GM21526 (cell line): ENCODE measurements around the gene PRM1.
"Not testable (repeated sequence)": the region's sequence is repeated elsewhere in the genome, so short reads cannot be mapped to it uniquely, and the experiment has no call there.

ENCODE experiments used
- ATAC-seq: cut with Tn5 transposase; IDR thresholded peaks from one replicate; pipeline ENCODE4 v1.9.1; 2021; ENCODE audit warnings: moderate library complexity; ENCODE audit not compliant: unreplicated experiment, low FRiP score

PRM1 gene

DNA sequence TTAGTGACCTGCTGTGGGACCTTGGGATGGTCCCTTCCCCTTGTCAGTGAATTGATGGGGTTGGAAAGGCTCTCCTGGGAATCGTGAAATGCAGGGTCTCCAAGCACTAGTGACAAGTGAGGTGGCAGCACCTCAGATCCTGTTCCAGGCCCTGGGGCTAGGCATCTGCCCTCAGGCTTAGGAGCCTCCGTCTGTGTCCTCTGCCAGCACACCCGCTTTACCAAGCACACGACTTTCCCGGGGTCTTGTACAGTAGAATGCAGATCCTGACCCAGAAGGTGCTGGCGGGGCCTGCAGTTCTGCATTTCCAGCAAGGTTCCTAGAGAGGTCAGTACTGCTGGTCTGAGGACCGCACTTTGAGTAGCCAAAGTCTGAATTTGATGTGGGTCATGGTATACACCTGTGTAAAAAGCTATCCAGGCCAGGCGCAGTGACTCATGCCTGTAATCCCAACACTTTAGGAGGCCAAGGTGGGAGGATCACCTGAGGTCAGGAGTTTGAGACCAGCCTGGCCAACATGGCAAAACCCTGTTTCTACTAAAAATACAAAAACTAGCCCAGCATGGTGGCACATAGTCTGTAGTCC is 33.3 kb upstream of the PRM1 start:
- no peak for ATAC-seq

DNA sequence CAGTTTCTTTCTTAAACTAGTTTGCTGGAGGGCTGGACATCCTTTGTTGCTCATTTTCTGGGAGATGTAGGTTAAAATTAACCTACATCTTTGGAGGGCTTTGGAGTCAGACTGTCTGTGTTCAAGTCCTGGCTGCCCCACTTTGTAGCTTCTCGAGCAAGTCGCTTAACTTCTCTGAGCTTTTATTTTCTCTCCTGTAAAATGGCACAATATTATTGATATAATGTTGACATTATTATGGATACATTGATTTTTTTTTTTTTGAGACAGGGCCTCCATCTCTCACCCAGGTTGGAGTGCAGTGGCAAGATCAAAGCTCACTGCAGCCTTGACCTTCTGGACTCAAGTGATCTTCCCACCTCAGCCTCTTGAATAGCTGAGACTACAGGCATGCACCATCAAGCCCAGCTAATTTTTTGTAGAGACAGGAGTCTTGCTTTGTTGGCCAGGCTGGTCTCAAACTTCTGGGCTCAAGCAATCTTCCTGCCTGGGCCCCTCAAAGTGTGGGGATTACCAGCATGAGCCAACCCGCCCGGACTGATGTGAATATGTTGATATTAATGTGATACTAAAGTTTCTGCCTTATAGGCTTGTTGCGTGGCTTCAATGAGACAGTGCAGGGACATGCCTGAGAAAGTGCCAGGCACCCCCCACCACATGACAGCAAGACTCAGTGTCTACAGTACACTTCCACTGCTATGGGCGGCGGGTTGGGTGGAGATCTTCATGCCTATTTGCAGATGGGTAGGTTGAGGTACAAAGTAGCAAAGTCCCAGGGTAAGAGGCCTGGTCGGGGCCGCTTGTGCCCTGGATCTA is 32.6 kb upstream of the PRM1 start:
- no peak for ATAC-seq

DNA sequence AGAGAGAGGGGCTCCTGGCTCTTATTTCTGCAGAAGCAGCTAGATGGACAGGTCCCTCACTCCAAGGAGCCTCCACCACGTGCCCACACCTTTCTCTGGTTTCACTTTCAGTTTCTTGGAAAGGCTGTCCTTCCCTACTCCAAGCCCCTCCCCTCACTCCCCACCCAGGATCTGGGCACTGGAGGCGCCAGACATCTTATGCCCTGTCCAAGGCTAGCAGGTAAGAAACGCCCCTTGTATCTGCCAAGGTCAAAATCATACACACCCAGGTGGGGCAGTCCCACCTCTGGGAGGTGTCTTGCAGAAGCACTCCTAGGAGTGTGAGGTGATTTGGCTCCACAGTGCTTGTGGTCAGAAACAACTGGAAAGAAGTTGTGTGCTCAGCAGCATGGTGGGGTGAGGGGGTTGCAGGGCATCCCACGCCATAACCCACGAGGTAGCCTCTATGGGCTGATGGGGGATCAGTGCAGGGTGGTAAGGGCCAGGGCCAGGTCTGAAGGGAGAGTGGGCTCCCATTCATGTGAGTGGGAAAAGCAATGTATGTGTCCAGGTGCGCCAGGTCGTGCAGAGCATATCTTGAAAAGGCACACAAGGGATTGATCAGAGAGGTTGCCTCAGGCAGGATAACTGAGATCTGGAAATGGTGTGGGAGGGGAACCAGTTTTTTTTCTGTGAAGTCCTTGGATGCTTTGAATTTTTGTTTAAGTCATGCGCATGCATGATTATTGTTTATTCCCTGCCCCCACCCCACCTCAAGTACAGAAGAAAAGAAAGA is 31.8 kb upstream of the PRM1 start:
- no peak for ATAC-seq

DNA sequence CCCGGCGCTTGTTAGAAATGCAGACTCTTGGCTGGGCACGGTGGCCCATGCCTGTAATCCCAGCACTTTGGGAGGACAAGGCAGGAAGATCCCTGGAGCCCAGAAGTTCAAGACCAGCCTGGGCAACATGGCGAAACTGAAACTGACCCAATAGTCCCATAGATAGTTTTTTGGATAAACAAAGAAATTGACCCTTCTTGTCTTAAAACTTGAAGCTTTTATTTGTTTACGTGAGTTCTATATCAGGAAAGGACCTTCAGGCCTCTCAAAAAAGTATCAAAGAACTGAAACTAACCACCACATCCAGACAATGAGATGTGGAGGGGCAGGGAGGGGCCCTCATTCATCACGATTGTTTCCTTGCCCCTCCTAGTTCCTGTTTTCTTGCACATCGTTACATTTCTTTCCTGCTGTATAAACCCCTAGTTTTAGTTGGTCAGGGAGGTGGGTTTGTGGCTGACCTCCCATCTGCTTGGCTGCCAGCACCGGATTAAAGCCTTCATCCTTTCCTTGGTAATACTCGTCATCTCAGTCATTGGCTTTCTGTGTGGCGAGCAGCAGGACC is 29.9 kb upstream of the PRM1 start:
- no peak for ATAC-seq

DNA sequence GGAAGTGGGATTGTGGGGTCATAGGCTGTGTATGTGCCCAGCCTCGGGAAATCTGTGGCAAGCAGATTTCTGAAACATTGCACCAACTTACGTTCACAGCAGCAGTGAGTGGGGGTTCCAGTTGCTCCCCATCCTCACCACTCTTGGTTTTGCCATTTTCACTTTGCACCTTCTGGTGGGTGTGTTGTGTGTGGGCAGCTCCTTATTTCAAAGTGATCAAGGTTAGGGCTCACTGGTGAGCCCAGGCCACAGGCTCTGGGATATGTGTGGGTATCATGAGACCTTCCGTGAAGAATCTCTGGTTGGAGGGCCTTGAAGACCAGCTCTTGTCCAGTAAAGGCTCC is 29.5 kb upstream of the PRM1 start:
- no peak for ATAC-seq

DNA sequence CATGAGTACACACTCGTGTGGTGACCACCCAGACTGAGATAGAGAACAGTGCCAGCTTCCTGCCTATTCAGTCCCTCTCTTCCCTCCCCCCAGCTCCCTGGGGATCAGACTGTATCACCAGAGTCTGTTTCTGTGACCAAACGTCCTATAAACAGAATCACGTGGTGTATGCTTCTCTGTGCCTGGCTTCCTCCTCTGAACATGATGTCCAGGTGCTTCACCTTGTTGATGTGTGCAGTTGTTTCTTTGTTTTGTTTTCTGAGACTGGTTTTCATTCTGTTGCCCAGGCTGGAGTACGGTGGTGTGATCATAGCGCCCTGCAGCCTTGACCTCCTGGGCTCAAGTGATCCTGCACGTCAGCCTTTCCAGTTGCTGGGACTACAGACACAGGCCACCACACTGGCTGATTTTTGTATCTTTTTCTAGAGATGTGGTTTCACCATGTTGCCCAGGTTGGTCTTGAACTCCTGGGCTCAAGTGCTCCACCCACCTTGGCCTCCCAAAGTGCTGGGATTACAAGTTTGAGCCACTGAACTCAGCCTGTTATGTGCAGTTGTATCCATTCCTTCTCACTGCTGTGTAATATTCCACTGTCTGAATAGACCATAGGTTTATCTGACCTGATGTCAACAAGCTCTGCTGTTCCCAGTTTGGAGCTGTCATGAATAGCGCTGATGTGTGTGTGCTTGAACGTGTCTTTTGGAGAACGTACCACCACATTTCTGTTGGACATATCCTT is 28.9 kb upstream of the PRM1 start:
- no peak for ATAC-seq

DNA sequence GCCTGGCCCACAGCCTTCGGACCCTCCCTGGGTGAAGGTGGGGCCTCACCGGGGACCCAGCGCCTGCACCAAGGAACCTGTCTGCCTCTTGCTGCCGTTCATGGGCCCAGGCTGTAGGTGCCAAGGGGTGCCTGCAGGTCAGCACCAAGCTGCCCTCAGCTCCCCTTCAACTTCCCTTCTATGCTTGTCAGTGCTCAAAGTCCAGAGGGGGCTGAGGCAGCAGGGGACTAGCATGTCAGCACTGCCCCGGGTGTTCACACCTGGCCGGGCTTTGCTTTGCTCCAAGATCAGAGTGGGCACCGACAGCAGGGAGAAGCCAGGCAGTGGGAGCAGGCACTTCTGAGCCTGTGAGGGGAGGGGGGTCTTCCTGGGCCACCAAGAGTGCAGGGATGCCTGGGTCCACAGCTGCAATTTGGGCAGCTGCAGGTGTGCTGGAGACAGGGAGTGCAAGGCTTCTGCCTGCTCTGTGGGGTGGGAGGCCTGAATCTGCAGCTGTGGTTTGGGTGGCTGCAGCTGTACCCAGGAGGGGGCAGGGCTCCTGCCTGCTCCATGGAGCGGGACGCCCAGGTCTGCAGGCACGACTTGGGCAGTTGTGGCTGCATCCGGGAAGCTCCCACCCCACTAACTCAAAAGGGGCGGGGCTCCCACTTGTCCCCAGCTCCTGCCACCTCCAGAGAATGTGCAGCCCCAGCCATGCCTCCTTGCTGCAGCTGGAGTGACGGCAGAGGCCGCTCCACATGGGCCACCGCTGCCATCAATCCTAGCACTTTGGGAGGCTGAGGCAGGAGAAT is 27.6 kb upstream of the PRM1 start:
- ATAC-seq, result no peak

DNA sequence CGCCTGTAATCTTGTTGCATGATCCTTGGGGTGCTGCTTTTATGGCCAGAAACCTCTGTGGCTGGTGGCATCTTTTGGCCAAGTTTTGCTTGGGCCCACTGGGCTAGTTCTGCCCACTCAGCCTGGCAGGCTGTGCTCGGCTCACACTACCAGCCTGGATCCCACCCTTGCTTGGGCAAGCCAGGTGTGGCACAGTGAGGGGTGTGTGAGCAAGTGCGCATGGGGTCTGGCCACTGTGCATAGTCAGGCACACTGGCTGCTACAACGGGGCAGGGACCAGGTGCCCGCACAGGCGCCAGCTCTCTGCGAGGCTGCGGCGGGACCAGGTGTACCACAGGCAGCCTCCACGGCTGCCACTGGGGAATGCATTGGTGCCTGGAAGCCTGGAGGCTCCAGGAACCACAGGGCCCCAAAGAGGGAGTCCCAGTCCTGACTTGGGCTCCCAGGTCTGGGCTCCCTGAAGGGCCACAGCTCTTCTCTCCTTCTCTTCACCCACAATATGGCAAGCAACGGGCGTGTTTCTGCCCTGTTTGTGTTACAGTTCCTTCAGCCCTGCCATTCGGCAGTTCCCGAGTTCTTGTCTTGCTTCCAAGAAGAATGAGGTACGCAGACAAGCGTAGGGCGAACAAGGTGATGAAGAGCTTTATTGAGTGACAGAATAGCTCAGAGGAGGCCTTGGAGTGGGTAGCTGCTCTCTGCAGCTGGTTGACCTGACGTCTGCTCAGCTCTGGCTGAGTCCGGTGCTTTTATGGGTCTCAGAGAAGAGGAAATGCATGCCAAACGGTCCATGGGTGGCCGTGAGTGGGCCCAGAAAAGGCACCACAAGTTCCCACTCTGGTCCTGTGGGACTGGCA is 26.7 kb upstream of the PRM1 start:
- no peak for ATAC-seq

DNA sequence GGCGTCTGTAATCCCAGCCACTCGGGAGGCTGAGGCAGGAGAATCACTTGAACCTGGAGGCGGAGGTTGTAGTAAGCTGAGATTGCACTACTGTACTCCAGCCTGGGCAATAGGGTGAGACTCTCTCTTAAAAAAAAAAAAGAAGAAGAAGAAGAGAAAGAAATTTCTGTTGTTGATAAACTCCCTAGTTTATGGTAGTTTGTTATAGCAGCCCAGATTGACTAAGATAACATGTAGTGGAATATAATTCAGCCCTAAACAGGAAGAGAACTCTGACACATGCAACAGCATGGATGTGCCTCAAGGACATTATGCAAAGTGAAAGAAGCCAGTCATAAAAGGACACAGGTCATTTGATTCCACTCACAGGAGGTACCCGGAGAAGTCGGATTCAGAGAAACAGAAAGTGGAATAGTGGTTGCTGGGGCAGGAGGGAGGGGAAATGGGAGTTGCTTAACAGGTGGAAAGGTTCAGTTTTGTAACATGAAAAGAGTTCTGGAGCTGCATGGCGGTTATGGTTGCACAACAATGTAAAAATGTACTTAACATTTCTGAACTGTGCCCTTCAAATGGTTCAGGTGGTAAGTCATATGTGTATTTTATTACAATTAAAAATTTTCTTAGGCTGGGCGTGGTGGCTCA is 26.0 kb upstream of the PRM1 start:
- no peak for ATAC-seq

DNA sequence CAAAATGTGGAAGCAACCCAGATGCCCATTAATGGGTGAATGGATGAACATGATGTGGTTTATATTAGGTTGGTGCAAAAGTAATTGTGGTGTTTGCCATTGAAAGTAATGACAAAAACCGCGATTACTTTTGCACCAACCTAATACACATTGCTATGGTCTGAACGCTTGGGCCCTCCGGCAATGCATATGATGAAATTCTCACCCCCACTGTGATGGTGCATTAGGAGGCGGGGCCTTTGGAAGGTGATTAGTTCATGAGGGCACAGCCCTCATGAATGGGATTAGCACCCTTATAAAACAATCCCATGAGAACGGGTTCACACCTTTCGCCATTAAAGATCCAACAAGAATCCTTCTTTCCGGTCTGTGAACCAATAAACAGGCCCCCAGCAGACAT is 25.3 kb upstream of the PRM1 start:
- ATAC-seq, result no peak

DNA sequence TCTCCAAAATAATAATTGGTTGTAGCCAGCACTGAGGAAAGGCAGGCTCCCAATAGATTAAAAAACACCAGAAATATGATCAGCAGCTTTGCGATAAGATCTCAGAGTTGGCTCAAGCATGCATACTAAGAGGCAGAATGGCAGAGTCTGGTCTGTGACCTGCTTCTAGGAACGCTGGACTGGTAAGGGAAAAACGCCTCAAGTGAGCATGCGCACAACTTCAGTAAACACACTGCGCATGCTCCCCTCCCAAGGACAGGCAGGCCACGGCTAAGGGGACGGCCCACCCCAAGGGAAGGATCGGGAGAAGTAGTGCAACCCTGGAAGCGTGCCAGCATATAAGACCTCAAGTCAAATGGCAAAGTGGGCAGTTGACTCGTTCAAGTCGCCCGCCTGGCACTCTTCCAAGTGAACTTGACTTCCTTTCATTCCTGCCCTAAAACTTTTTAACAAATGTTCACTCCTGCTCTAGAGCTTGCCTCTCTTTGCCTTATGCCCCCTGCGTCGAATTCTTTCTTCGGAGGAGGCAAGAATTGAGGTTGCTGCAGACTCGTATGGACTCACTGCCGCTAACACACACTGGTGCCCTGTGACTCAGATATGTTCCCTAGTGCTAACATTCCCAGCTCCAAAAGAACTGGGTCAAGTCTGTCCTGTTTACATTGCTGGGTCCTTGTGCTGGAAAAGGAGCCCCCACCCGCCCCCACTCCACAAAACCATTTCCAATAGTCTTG is 22.4 kb upstream of the PRM1 start:
- no peak for ATAC-seq

DNA sequence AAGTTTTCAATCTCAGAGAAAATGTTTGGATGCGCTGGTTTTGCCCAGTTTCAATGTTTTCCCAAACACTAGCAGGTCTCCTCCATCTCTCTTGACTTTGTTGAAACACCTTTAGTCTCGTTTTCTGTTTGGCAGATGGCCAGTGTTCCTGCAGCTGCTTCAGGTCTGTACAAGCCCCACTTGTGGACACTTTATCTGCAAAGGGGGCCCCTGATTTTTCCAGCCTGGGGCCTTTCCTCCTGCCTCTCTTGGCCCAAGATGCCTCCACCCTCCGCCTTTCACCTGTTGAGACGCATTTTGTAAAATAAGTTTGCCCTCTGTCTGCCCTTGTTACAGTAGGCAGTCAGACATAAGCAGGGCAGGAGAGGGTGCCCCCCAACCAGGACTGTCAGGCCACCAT is 21.8 kb upstream of the PRM1 start:
- no peak for ATAC-seq

DNA sequence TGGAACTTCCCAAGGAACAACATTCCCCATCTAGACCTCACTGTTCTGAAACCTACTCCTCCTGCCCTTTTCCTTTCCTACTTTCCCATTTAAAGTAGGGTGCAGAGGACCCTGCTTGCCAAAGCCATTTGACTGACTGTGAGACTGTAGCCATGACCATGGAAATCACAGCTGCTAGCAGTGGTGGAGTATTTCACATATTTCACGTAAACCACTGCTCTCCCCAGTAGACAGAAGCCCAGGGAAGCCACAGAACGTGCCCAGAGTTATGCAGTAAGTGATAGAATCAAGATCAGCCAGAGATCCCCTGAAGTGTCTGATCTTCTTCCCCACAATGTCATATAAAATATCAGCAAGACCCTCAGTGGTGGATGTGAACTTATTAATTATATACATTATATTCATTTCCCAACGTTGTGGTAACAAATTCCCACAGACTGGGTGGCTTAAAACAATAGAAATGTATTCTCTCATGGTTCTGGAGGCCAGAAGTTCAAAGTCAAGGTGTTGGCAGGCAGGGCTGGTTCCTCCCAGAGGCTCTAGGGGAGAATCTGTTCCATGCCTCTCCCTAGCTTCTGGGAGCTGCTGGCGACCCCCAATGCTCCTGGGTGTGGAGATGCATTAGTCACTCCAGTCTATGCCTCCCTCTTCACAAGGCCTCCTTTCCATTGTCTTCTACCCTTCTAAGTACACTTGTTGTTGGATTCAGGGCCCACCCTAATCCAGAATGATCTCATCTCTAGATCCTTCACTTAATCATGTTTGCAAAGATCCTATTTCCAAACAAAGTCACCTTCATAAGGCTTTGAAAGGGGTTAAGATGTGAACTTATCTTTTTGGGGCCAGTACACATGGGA is 20.7 kb upstream of the PRM1 start:
- ATAC-seq, result no peak

DNA sequence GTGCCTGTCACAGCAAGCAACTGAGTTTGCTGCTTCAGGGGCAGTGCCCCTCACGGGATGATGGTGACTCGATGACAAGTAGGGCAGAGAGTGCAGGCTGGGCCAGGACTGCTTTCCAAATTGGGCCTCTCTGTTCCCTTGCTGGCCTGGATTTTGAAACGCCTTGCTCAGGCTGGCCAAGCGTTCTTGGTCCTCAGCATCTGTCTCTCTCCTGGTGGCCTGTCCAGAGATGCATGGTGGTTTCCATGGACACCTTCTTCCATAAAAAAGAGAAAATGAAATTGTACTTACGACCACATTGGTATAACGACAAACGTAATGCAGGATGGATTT is 19.4 kb upstream of the PRM1 start:
- no peak for ATAC-seq

DNA sequence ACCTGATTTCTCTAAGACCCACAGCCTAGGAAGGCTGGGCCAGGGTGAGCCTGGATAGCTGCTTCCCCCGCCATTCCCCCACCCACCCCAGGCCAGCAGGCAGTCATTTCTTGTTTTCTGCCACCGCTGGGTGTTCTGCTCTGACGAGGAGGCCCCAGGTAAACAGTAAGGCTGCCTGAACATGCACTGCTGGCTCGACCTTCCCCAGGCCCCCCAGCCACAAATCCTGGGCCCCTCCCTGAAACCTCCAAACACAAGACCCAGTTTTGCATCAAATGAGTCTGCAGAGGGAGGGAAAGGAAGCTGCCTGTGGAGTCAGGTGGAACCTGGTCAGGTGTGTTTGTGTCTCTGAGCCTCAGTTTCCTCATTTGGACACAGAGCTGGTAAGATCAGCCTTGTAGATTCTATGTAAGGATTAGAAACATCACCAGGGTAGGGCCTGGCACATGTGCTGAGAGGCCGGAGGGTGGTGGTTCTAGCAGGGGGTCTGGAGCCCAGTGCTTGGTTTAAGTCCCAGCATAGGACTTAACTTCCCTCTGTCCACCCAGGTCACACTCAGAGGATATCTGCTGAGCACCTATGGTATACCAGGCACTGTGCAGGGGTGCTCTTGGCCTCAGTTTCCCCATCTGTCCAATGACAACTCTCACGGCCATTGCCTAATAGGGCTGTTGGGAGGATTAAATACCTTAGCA is 18.9 kb upstream of the PRM1 start:
- no peak for ATAC-seq

DNA sequence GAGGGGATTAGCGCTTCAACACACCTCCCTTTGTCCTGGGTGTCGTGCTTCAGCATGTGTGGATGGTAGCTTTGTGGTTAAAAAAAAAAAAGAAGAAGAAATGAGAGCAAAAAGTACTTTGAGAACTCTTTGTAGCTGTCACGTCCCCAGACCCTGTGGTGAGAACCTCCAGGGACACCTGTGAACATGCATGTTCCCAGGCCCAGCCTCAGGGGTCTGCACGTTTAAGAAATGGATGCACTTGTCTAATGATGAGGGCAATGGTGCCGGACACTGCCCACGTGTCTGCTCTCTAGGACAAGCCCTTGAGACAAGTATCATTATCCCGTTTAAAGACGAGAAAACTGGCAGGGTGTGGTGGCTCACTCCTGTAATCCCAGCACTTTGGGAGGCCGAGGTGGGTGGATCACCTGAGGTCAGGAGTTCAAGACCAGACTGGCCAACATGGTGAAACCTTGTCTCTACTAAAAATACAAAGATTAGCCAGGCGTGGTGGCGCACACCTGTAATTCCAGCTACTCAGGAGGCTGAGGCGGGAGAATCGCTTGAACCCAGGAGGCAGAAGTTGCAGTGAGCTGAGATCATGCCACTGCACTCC is 17.9 kb upstream of the PRM1 start:
- ATAC-seq, result not testable (repeated sequence)
